ENCODE measurements around the gene CUL2.

CUL2 gene

DNA sequence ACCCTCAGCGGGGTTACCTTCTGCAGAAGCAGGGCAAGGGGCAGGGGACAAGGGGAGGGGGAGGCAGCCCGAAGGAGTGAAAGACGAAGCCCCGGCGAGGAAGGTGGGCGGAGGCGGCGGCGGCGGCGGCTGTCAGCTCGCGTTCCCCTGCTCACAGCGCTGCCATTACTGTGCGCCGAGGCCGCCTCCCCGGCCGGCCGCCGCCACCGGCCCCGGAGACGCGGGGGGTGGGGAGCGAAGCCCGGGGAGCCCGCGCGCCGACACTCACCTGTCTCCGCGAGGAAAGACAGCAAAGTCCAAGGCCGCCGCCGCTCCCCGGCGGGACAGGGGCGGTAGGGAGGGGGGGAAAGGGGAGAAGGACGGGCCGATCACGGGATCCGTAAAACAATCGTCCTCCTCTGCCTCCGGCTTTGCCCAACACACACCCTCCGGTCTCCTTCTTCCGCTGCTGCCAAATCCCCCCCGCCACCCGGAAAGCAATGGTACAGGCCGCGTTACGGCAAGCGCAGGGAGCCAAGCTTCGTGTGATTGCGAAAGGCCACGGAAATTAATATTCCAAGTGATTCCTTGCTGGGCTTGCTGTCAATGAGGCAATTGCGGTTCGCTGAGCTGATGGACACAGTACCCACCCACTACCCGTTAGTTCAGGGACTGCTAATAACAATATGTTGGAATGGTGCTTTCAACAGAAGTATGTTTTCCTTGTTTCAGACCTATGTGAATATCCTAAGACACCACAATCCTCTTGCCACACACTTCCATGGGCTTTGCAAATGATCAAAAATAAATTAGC, at the start of gene CUL2:
Gene CUL2 (minus strand): TSS at position 180 of the 793 bp plus-strand sequence. CDS start 19,024 bp downstream, outside the sequence.
- DNase-seq: peak; percentile 97
- TF ChIP-seq GATA1 (IDR thresholded peaks at IDR 0.05; ENCODE audit: low read depth, low read length): no peak
- peak; percentile 50 for TF ChIP-seq POLR2A (IDR thresholded peaks at IDR 0.05; ENCODE audit: low read length)

DNA sequence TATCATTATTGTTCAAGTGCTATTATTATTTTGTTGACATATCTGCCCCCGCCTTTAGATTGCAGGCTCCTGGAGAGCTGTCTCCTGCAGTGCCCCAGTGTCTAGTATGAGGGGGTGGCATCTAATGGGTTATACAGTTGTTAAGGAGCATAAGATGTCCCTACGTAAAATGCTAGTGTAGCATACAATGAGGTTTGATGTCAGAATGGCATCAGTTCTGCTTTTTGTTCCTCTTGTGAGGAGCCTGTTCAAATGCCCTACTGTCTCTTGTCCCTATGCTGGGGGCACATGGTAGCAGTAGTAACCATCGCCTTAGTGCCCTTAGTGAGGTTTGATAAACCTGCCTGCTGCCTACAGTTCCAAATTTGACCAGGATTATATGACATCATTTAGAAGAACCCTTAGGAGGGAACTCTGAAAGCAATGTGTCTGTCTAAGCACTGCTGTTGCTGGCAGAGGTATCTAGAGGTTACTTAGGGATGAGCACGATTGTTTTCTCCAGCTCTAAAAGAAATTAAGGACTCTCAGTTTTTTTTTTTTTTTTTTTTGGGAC, 46.2 kb upstream of the CUL2 start:
- TF ChIP-seq POLR2A (IDR thresholded peaks at IDR 0.05; ENCODE audit: low read length) (no peak), GATA1 (IDR thresholded peaks at IDR 0.05; ENCODE audit: low read depth, low read length) (no peak)
- DNase-seq: no peak

DNA sequence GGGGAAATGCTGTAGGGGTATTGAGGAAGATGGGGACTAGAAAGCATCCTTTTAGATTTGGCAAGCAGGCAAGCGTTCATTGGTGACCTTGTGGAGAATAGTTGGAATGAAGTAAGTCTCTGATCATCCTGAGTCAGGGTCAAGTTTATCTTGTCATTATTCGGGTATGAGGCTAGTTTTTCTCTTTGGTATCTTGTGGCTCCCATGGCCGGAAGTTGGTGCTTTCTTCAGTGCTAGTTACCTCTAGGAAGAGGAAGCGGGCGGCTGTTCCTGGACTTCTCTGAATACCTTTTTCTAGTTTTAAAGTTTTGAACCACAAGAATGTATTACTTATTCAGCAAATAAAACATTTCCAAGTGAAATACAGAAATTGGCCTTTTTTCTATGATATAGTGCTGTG, 45.7 kb upstream of the CUL2 start:
- DNase-seq: no peak
- TF ChIP-seq GATA1 (IDR thresholded peaks at IDR 0.05; ENCODE audit: low read depth, low read length) (no peak), POLR2A (IDR thresholded peaks at IDR 0.05; ENCODE audit: low read length) (no peak)

DNA sequence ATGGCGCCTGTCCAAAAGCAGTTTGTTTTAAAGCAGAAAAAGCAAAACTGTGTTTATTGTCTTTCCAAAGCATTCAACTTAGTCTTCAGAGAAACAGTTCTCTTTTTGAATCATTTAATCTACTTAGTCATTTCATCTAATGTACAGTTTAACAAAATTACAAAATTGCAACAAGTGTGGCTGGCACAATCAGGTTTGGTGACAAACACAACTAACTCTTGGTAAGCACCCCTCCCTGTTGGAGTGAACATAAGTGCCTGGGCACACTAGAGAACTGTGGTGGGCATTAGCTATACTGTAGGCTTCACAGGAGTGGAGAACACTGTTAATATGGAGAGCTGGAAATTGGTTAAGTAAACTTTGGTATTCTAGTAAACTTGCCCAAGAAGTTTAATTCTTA, 43.4 kb upstream of the CUL2 start:
- TF ChIP-seq GATA1 (IDR thresholded peaks at IDR 0.05; ENCODE audit: low read depth, low read length): no peak
- no peak for TF ChIP-seq POLR2A (IDR thresholded peaks at IDR 0.05; ENCODE audit: low read length)
- DNase-seq: no peak

DNA sequence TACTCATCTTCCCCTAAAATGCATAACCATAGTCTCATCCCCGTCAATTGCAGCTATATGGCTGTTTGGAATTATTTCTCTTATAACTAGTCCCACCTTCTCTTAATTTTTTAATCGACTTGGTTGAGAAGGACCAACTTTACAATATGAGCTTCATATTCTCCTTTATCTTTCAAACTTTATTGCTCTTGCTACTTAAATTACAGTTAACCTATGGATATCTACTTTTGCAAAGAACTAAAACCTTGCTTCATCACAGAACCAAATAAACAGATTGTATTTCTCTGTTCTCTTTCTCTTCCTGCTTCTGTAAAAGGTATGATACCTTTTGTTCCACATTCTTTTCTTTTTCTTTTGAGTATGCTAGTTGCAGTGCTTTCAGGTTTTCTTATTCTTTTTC, 42.6 kb upstream of the CUL2 start:
- DNase-seq: no peak
- TF ChIP-seq POLR2A (IDR thresholded peaks at IDR 0.05; ENCODE audit: low read length) (no peak), GATA1 (IDR thresholded peaks at IDR 0.05; ENCODE audit: low read depth, low read length) (no peak)

DNA sequence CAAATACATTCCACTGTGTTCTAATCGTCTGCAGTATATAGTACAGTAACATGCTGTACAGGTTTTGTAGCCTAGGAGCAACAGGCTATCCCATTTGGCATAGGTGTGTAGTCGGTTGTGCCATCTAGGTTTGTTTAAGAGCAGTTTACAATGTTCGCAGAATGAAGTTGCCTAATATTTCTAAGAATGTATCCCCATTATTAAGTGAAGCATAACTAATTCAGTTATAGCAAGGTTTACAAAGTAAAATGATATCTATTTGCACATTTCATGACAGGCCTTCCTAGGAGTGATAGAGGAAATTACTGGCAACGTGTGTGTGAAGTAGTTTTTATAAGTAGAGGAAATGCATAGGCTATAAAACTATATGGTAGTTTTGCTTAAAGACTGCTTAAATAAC, 40.5 kb upstream of the CUL2 start:
- no peak for DNase-seq
- TF ChIP-seq POLR2A (IDR thresholded peaks at IDR 0.05; ENCODE audit: low read length) (no peak), GATA1 (IDR thresholded peaks at IDR 0.05; ENCODE audit: low read depth, low read length) (no peak)

DNA sequence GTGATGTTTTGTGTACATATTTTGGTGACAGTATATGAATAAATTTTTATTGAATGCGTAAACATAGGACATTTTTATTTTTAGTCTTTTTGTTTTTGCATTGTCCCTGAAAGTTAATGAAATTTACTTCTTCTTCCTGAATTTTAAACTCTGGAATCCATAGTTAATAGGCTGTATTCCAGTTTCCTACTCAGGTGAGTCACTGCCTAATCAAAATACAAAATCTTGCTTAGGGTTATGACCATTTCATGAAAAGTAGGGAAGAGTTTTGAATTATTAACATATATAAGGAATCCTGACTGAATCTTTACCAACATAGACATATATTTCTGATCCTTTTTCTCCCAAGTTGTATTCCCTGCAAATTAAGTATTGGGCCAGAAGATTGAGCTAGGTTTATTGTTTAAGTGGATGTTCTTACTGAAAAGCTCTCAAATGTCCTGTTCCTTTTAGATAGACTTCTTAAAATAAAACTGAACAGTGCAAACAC, 39.1 kb upstream of the CUL2 start:
- TF ChIP-seq GATA1 (IDR thresholded peaks at IDR 0.05; ENCODE audit: low read depth, low read length): no peak
- no peak for TF ChIP-seq POLR2A (IDR thresholded peaks at IDR 0.05; ENCODE audit: low read length)

DNA sequence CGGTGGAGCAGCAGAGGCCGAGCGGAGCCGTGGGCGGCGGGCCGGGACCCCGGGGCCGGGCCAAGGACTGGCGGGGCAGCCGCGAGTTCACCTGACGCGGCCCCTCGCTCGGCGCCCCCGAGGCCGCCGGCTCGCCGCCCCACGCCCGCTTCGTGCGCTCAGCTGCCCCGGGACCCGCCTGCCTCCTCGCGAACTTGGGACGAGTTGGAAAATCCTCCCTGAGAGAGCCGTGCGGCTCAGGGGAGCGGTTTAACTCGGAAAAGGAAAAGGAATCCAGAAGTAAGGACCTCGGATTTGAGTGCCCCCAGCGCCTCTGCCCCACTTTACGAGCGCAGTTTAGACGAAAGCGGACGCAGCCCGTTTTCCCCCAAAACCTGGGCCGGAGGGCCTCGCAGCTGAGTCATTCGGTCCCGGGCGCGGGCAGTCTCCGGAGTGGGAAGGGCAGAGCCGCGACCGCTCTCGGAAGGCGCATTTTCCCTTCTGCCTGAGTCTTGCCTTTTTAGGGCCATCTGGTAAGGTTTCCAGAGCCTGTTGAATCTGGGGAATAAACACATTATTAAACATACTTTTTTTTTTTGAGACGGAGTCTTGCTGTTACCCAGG, 37.2 kb upstream of the CUL2 start:
- TF ChIP-seq GATA1 (IDR thresholded peaks at IDR 0.05; ENCODE audit: low read depth, low read length) (no peak), POLR2A (IDR thresholded peaks at IDR 0.05; ENCODE audit: low read length) (peak; percentile 67)
- peak; percentile 78 to 89 for DNase-seq

More for the DNA sequence above, 39.1 kb upstream of the CUL2 start:
- peak in 1 of 2 experiments; percentile 12 for DNase-seq

DNA sequence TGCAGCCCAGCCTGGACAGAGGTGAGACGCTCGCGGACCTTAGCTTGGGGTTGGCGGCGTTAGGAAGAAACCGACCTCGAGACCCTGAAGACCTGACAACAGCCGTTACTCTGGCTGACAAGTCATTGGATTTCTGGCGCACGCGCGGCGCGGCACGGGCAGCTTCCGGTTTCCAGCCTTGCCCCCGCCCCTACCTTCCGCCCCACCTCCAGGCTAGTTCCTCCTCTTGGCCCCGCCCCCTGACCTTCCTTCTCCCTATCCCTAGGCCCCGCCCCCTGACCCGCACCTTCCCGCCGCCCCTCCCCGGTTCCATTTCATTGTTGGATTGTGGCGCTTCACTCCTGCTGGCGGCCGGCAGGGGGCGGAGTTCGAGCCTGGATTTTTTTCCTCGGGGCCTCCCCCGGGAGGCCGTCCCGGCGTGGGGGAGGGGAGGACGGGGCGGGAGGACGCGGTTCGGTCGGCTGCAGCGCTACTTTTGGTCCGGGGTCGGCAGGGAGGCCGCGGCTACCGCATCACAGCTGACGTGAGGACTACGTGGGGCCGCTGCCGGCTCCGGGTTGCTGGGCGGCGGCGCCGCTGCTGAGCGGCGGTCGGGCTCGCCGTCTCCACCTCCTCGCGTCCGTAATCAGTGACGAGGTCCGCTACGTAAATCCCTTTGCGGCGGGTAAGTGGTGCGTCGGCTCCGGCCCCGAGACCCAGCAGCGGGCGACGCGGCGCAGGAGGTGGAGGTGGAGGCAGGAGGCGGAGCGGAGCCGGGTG, 36.6 kb upstream of the CUL2 start, which contains the start of gene CREM:
Gene CREM (plus strand): TSS at position 317 of the 759 bp plus-strand sequence. CDS start 10,990 bp downstream, outside the sequence.
- TF ChIP-seq GATA1 (IDR thresholded peaks at IDR 0.05; ENCODE audit: low read depth, low read length) (no peak), POLR2A (IDR thresholded peaks at IDR 0.05; ENCODE audit: low read length) (peak; percentile 91)
- peak; percentile 99 to 100 for DNase-seq

DNA sequence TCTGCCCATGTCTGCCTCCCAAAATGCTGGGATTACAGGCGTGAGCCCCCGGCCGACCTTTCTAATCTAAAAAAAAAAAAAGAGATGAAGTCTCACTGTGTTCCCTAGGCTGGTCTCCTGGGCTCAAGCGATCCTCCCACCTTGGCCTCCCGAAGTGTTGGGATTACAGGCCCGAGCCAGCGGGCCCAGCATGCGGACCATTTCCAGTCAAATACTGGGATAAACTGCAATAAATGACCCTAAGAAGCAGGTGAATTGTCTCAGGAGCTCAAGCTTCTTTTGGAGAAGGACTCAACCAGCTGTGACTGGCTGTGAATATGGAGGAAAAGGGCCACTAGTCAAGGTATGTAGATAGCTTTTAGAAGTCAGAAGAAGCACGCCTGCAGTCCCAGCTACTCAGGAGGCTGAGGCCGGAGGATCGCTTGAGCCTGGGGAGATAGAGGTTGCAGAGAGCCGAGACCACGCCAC, 36.0 kb upstream of the CUL2 start:
- DNase-seq: no peak
- no peak for TF ChIP-seq GATA1 (IDR thresholded peaks at IDR 0.05; ENCODE audit: low read depth, low read length)
- no peak for TF ChIP-seq POLR2A (IDR thresholded peaks at IDR 0.05; ENCODE audit: low read length)

DNA sequence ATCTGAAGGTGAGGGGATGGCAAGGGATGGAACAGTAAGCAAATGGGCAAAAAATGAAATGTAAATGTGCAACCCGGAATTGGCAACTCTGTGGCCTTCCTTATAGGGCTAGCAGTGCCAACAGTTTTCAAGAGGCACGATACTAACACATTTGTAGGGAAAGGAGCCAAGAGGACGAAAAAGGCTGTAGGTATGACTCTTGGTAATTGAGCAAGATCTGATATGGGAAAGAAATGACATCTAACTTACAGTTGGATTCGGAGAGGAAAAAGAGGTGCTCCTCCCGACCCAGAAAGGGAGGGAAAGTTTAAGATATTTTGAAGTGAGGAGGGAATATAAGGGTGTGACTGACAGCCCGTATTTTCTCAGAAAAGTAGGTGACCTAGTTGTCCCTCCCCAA, 34.4 kb upstream of the CUL2 start:
- TF ChIP-seq GATA1 (IDR thresholded peaks at IDR 0.05; ENCODE audit: low read depth, low read length): no peak
- no peak for TF ChIP-seq POLR2A (IDR thresholded peaks at IDR 0.05; ENCODE audit: low read length)
- DNase-seq: no peak

DNA sequence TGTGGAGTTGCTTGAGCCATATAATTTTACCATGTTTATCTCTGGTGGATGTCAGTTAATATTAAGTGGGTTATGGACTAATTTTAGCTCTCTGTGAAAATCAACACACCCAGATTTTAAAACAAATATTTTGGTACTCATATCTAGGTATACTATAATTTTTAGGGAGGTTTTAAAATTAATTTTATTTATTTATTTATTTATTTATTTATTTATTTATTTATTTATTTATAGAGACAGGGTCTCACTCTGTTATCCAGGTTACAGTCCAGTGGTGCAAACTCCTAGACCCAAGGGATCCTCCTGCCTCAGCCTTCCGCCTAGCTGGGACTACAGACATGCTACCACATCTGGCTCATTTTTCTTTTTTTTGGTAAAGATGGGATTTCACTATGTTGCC, 29.2 kb upstream of the CUL2 start:
- TF ChIP-seq GATA1 (IDR thresholded peaks at IDR 0.05; ENCODE audit: low read depth, low read length): no peak
- no peak for TF ChIP-seq POLR2A (IDR thresholded peaks at IDR 0.05; ENCODE audit: low read length)
- no peak for DNase-seq

DNA sequence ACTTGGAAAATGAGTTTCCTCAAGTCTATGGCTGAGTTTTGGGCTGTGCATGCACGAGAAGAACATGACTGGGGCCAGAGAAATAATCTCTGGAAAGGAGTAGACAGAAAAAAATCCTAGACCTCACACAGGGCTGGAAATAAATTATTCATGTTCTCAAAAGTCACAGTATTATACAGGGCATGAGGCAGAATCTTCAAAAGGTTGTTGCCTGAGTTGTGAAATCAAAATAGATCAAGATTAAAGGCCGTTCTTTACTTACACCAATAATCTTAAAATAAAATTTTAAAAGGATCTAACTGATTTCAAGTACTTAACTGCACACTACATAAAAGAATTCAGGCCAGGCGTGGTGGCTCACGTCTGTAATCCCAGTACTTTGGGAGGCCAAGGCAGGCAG, 22.4 kb upstream of the CUL2 start:
- TF ChIP-seq POLR2A (IDR thresholded peaks at IDR 0.05; ENCODE audit: low read length): no peak
- no peak for TF ChIP-seq GATA1 (IDR thresholded peaks at IDR 0.05; ENCODE audit: low read depth, low read length)
- no peak for DNase-seq
